LNCAP (cell line): ENCODE data around the gene CD1E.

Source experiments
- TF ChIP-seq, protein P1 (sequence below): fragments of 450-650 bp; IDR thresholded peaks from 2 replicates; pipeline ENCODE4 v1.5.1; 2017; ENCODE audit warnings: mild to moderate bottlenecking

The CD1E gene

DNA sequence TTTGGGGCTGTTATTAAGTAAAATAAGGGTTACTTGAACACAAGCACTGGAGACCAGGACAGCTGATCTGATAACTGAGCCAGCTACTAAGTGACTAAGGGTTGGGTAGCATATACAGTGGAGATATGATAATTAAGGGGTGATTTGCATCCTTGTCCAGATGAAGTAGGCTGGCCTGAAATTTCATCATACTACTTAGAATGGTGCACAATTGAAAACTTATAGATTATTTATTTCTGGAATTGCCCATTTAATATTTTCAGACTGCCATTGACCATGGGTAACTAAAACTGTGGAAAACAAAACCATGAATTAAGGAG lies 18.5 kb upstream of the CD1E start:
- TF ChIP-seq, protein P1, sequence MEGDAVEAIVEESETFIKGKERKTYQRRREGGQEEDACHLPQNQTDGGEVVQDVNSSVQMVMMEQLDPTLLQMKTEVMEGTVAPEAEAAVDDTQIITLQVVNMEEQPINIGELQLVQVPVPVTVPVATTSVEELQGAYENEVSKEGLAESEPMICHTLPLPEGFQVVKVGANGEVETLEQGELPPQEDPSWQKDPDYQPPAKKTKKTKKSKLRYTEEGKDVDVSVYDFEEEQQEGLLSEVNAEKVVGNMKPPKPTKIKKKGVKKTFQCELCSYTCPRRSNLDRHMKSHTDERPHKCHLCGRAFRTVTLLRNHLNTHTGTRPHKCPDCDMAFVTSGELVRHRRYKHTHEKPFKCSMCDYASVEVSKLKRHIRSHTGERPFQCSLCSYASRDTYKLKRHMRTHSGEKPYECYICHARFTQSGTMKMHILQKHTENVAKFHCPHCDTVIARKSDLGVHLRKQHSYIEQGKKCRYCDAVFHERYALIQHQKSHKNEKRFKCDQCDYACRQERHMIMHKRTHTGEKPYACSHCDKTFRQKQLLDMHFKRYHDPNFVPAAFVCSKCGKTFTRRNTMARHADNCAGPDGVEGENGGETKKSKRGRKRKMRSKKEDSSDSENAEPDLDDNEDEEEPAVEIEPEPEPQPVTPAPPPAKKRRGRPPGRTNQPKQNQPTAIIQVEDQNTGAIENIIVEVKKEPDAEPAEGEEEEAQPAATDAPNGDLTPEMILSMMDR: no peak

DNA sequence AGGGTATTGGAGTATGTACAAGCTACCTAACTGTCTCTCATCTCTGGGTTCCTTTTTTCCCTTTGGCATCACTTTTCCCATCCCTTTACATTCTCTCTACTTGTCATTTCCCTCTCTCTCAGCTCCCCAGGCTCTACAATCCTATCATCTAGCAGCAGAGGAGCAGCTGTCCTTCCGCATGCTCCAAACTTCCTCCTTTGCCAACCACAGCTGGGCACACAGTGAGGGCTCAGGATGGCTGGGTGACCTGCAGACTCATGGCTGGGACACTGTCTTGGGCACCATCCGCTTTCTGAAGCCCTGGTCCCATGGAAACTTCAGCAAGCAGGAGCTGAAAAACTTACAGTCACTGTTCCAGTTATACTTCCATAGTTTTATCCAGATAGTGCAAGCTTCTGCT lies 561 bp downstream of the CD1E start:
- TF ChIP-seq, protein P1: no peak

DNA sequence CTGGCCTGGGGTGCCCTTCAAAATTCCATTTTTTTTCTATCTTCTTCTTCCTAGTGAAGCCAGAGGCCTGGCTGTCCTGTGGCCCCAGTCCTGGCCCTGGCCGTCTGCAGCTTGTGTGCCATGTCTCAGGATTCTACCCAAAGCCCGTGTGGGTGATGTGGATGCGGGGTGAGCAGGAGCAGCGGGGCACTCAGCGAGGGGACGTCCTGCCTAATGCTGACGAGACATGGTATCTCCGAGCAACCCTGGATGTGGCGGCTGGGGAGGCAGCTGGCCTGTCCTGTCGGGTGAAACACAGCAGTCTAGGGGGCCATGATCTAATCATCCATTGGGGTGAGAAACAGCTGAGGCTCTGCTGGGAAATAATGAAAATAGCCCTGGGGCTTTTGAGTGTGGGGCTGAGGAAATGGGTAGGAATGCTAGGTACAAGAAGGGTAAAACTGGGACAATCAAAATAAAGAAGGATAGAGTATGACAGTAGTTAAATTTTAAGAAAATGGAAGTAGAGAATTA lies 2.1 kb downstream of the CD1E start:
- TF ChIP-seq, protein P1: no peak

DNA sequence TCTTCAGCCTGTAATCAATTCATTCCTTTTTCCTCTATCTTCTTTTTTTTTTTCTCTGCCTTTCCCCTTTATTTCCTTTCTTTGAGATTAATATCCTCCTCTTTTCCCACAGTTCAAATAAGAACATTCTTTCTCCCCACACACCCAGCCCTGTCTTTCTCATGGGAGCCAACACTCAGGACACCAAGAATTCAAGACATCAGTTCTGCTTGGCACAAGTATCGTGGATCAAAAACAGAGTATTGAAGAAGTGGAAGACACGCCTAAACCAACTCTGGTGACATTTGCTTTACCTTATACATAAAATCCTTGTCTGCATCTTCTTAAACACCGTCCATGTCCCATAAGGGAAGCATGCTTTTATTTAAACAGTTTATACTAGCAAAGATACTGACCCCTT lies 2.9 kb downstream of the CD1E start:
- TF ChIP-seq, protein P1: no peak

DNA sequence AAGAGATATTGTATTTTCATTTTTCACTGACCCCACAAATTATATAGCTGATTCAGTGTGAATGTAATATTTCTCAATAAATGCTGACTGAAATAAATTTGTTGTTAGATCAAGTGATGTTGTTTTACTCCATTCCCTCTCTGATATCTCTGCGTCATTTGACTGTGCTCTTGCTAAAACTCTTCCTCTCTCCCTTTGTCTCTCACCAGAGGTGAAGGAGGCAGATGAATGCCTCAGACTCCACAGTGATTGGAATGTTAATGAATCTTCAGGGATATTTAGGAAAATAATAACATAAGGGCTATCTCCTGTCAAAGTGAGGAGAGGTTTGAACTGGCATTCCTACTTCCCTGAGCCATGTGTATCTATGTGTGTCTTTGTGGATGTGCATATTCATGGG lies 3.7 kb downstream of the CD1E start:
- TF ChIP-seq, protein P1: no peak

DNA sequence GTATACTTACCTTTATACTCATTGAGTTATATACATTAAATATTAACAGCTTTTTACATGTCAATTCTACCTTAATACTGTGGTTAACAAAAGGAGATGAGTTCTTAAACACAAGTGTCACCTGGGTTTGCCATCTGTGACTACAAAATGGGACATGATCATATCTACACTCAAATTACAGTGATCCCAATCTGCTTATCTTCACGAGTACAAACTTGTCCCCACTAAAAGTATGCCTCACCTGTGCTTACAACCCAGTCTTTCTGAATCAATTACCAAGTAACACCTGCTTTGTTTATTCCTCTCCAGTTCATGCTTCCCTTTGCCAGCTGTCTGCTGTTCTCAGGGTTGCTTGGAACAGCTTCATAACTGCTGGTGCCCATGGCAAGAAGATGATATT lies 8.8 kb downstream of the CD1E start:
- TF ChIP-seq, protein P1: no peak

DNA sequence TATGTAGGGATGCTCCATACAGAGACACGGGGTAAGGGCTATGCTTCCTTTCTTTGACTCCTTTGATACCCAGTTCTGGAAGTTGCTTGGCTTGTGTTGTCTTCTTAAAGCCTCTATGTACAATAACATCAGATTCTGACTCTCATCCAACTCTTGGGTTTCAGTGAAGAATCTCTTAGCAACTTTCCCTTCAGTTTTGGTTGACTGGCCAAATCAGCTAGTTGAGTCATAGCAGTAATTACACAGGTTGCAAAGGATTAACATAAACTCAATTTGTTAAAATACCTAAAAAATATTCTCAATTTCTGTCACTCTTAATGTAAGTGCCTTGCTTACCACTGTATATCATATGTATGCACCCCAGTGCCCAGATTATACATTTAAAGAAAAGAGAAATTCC lies 9.2 kb downstream of the CD1E start:
- TF ChIP-seq, protein P1: no peak

DNA sequence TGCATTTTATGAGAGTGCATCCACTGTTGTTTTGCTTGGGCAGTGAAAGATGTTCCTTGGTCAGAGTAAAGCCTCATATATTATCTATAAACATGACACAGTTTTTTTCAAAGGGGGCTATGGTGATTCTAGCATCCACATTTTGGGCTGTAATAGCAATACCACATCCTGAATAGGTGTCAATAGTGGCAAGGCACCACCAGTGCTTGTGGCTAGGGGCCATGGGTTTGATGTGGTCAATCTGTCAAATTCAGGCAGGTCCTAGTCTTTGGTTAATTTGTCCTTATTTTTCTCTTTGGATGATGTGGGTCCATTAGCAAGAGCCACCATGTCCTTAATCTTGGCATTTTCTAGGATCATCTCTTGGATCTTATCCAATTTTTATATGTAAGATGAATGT lies 13.1 kb downstream of the CD1E start:
- TF ChIP-seq, protein P1: no peak
